Natural killer cell (primary cell): ENCODE data around the gene P4HTM. TPM values are rescaled to one million over a fixed set of nuclear protein-coding genes. Genes with fewer than 3 reads are reported as not detected.
A peak's percentile ranks its signal among the peaks of the same experiment; 100 is the strongest.

Experiments
- ATAC-seq, 3 donors: fragments of 150-1000 bp in 2 of 3; fragments of 200-7000 bp in 1 of 3; cut with Tn5 transposase; 1 replicate in 1 of 3; 2 replicates in 2 of 3; pipeline ENCODE4 v1.10.0; 2021; ENCODE audit warnings: mild to moderate bottlenecking in 2 of 3, moderate library complexity in 2 of 3
- DNase-seq, 2 donors: peaks; one replicate each; pipeline versions ENCODE4 v3.0.0 to v3.0.0-alpha.2; 2013 to 2021; ENCODE audit warnings: mixed read lengths in 1 of 2
- H3K27ac ChIP-seq: one replicate; pipeline ENCODE4 v1.5.1; 2013; ENCODE audit warnings: mild to moderate bottlenecking, low read length
- H3K27me3 ChIP-seq: one replicate; pipeline ENCODE4 v1.6.1; 2013; ENCODE audit warnings: low read length; ENCODE audit not compliant: control insufficient read depth, insufficient read depth
- H3K36me3 ChIP-seq: one replicate; pipeline ENCODE4 v1.6.1; 2013; ENCODE audit warnings: low read length; ENCODE audit not compliant: control insufficient read depth, insufficient read depth
- H3K4me1 ChIP-seq: one replicate; pipeline ENCODE4 v1.6.1; 2013; ENCODE audit warnings: low read length; ENCODE audit not compliant: control insufficient read depth, insufficient read depth
- H3K4me3 ChIP-seq: one replicate; pipeline ENCODE4 v1.5.1; 2013; ENCODE audit warnings: low read length
- H3K9me3 ChIP-seq: one replicate; pipeline ENCODE4 v1.6.1; 2013; ENCODE audit warnings: low read length; ENCODE audit not compliant: control insufficient read depth, insufficient read depth
- H3K27ac Mint-ChIP-seq, 2 donors: one replicate each; pipeline ENCODE4 v1.8.0; 2022; ENCODE audit warnings: mild to moderate bottlenecking in 2 of 2, mixed read lengths in 2 of 2, moderate library complexity in 1 of 2
- H3K27me3 Mint-ChIP-seq, 2 donors: one replicate each; pipeline ENCODE4 v1.8.0; 2022; ENCODE audit warnings: low read depth in 2 of 2, mixed read lengths in 2 of 2
- H3K36me3 Mint-ChIP-seq: one replicate; pipeline ENCODE4 v1.8.0; 2022; ENCODE audit warnings: mixed read lengths
- H3K4me1 Mint-ChIP-seq, 2 donors: one replicate each; pipeline ENCODE4 v1.8.0; 2022; ENCODE audit warnings: mixed read lengths in 2 of 2
- H3K4me3 Mint-ChIP-seq: one replicate; pipeline ENCODE4 v1.8.0; 2022; ENCODE audit warnings: mild to moderate bottlenecking, moderate library complexity, mixed read lengths
- H3K9me3 Mint-ChIP-seq, 2 donors: one replicate each; pipeline ENCODE4 v1.8.0; 2022; ENCODE audit warnings: mixed read lengths in 2 of 2
- CTCF ChIP-seq: fragments of 200-600 bp; IDR thresholded peaks from one replicate; pipeline ENCODE4 v1.8.0; 2022; ENCODE audit warnings: antibody characterized with exemption
- WGBS: methylation state at CpG from one replicate; pipeline ENCODE4 v1.1.7; 2013; ENCODE audit warnings: missing lambda C conversion rate; ENCODE audit not compliant: insufficient coverage; 5-methylcytosine and 5-hydroxymethylcytosine counted together
- intact Hi-C: fragments of 100-400 bp; cut with micrococcal nuclease; formaldehyde crosslinking; loops from one replicate; pipeline ENCODE4 v1.14.2; 2022
- total RNA-seq, 4 donors: library from RNA; stranded (reverse); fragments of 120-200 nt in 1 of 4; gene quantifications; one replicate each; pipeline versions ENCODE4 v1.2.3 to v1.2.4, GENCODE V29; 2013 to 2022

The P4HTM gene
- total RNA-seq, 3 donors from 2014 or later (not counting 1 experiment from before 2014, with no cell fraction given) = 28.8 to 31.3 (median 30.6) TPM

DNA sequence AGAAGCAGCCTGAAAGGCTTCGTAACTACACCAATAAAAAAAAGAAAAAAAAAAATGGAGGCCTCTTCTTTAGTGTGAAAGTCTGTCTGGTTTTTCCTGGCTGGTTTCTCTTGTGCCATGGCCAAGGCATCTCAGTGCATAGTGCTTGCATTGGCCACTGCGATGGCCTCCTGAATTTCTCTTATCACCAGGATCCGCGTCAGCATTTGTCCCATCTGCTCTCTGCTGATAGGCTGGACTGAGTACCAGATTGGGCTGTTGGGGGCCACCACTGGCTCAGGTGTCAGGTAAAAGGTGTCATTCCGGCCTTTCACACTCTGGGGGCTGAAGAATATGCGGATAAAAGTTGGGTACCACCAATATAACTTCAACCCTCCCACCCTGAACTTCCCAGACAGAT is 40.3 kb downstream of the P4HTM start:
- no peaks in the 10 kb centered on the region for H3K9me3 ChIP-seq
- no peak for DNase-seq

GRCh38 chr3:49032646-49033304 is 42.7 kb downstream of the P4HTM start:
- 96% methylated on average over 6 of the region's 6 CpGs for WGBS
- H3K4me1 Mint-ChIP-seq = peaks cover 20 to 21% of the 10 kb centered on the region in 2 donors

More for the DNA sequence above, 40.3 kb downstream of the P4HTM start:
- Histone ChIP-seq H3K27me3 (no peaks in the 10 kb centered on the region), H3K4me3 (no peak overlapping the region), H3K4me1 (peaks cover 14% of the 10 kb centered on the region), H3K27ac (no peak overlapping the region), H3K36me3 (peaks cover 54% of the 10 kb centered on the region)
- no peak for ATAC-seq
- 97% methylated on average over 6 of the region's 6 CpGs for WGBS
- intact Hi-C loops = no loop called here
- H3K27ac Mint-ChIP-seq = peak overlapping the region; percentile 99 to 100
- no peaks in the 10 kb centered on the region for H3K27me3 Mint-ChIP-seq
- peaks cover 13% of the 10 kb centered on the region for H3K36me3 Mint-ChIP-seq
- H3K9me3 Mint-ChIP-seq = no peaks in the 10 kb centered on the region
- no peak for TF ChIP-seq CTCF
- H3K4me1 Mint-ChIP-seq = peaks cover 23 to 33% of the 10 kb centered on the region in 2 donors
- no peak overlapping the region for H3K4me3 Mint-ChIP-seq

GRCh38 chr3:49034650-49035049 is 44.6 kb downstream of the P4HTM start:
- H3K9me3 ChIP-seq = no peaks in the 10 kb centered on the region
- H3K27ac ChIP-seq = no peak overlapping the region
- no peaks in the 10 kb centered on the region for H3K4me1 ChIP-seq
- H3K4me3 ChIP-seq = no peak overlapping the region
- WGBS = 96% methylated on average over 2 of the region's 2 CpGs
- peaks cover 59% of the 10 kb centered on the region for H3K36me3 ChIP-seq
- H3K27me3 ChIP-seq = no peaks in the 10 kb centered on the region
- Mint-ChIP-seq H3K4me1 (peaks cover 1 to 3% of the 10 kb centered on the region in 2 donors), H3K36me3 (peaks cover 13% of the 10 kb centered on the region), H3K9me3 (no peaks in the 10 kb centered on the region), H3K4me3 (no peak overlapping the region), H3K27ac (peak overlapping the region in 1 of 2 donors; percentile 41), H3K27me3 (no peaks in the 10 kb centered on the region)
- DNase-seq = no peak
- no peak for ATAC-seq
- no peak for TF ChIP-seq CTCF
- intact Hi-C loops = no loop called here

More at GRCh38 chr3:49032646-49033304, 42.7 kb downstream of the P4HTM start:
- no peaks in the 10 kb centered on the region for H3K9me3 ChIP-seq
- no peak for TF ChIP-seq CTCF
- intact Hi-C loops = no loop called here
- H3K4me3 ChIP-seq = no peak overlapping the region
- Mint-ChIP-seq H3K27me3 (no peaks in the 10 kb centered on the region), H3K4me3 (no peak overlapping the region), H3K27ac (no peak overlapping the region), H3K36me3 (peaks cover 13% of the 10 kb centered on the region), H3K9me3 (no peaks in the 10 kb centered on the region)
- no peaks in the 10 kb centered on the region for H3K27me3 ChIP-seq
- H3K36me3 ChIP-seq = peaks cover 52% of the 10 kb centered on the region
- H3K27ac ChIP-seq = no peak overlapping the region
- ATAC-seq (no peak), DNase-seq (no peak)
- peaks cover 14% of the 10 kb centered on the region for H3K4me1 ChIP-seq

DNA sequence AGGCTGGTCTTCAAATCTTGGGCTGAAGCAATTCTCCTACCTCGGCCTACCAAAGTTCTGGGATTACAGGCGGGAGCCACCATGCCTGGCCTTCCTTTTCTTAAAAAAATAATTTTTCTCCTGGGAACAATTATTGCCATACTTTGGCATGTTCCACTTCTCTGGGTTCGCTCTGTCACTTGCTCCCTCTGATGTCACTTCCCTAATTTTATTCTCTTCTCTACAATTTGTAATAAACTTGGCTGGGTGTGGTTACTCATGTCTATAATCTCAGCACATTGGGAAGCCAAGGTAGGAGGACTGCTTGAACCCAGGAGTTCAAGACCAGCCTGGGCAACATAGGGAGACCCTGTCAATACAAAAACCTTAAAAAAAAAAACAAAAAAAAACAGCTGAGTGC is 45.2 kb downstream of the P4HTM start:
- H3K4me1 ChIP-seq = no peaks in the 10 kb centered on the region
- H3K36me3 ChIP-seq = peaks cover 58% of the 10 kb centered on the region
- peaks cover 13% of the 10 kb centered on the region for H3K36me3 Mint-ChIP-seq
- DNase-seq (no peak), ATAC-seq (no peak)
- no peaks in the 10 kb centered on the region for H3K4me1 Mint-ChIP-seq
- no peaks in the 10 kb centered on the region for H3K9me3 ChIP-seq
- H3K4me3 Mint-ChIP-seq = no peak overlapping the region
- H3K9me3 Mint-ChIP-seq = no peaks in the 10 kb centered on the region
- no peaks in the 10 kb centered on the region for H3K27me3 ChIP-seq
- WGBS = 93% methylated on average over 3 of the region's 3 CpGs
- intact Hi-C loops = no loop called here
- H3K27ac ChIP-seq = no peak overlapping the region
- H3K27me3 Mint-ChIP-seq = no peaks in the 10 kb centered on the region
- no peak for TF ChIP-seq CTCF
- H3K27ac Mint-ChIP-seq = peak overlapping the region in 1 of 2 donors; percentile 41
- no peak overlapping the region for H3K4me3 ChIP-seq
